Nucleus accumbens (tissue), 56 donors: Measurements from ENCODE around the gene NACC2.
"Not testable (repeated sequence)": the region's sequence is repeated elsewhere in the genome, so short reads cannot be mapped to it uniquely, and the experiment has no call there.

ENCODE experiments used
- DNase-seq, 56 donors: peaks; one replicate each; lab custom pipeline; 2025; lab: John Stamatoyannopoulos, UW

Gene NACC2

DNA sequence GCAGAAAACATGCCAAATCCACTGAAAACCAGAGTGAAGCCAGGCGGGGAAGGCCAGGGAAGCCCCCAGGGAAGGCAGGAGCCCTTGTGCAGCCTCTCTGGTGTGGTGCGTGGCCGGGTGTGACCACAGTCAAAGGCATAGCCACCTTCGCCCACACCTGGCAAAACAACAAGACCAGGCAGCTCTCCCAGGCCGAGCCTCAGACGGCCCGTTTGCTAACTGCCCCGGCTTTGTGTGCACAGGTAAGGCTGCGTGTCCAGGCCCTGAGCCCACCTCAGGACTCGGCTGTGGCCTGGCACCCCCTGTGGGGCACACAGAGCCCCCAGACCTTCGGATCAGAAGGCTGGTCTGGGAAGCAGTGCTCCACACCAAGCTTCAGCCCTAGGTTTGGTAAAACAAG is 17.5 kb upstream of the NACC2 start:
- DNase-seq = no peak

DNA sequence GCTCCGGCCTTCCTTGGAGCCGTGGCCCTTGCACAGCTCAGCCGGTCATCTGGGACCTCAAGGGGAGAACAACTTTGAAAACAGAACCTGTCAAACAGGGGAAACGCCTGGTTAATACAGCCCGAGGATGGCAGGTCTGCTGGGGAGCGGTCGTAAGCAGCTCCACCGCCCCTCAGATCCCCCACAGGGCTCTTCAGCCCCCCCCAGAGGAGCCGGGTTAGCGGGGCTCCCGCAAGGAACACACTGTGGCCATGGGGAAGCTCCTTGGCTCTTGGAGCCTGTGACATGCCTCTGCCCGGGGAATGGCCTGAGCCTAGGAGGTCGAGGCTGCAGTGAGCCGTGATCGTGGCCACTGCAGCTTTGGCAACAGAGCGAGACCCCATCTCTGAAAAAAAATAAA is 16.8 kb upstream of the NACC2 start:
- no peak for DNase-seq

DNA sequence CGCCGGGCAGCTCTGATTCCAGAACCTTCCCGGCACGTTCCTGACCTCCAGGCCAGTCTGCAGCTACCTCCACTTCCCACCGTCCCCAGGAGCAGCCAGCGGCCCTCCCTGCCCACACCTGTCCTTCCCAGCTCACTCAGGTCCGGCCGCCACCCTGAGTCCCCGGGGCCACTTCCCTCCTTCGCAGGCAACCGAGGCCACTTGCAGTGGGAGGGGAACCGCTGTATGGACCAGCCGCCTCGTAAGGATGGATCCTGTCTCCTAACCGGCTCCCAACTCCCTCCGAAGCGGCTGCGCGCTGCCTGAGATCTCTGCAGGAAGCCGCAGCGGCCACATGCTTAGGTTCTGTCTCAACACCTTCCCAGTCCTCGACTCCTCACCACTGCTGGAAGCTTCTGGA is 16.1 kb upstream of the NACC2 start:
- DNase-seq = no peak

GRCh38 chr9:136110082-136111061 is 15.3 kb upstream of the NACC2 start:
- DNase-seq = peak in 3 of 56 donors; percentile 22 to 29 (median 24)

GRCh38 chr9:136109351-136110081 is 14.4 kb upstream of the NACC2 start:
- peak in 55 of 56 donors; percentile 60 to 97 (median 89) for DNase-seq

DNA sequence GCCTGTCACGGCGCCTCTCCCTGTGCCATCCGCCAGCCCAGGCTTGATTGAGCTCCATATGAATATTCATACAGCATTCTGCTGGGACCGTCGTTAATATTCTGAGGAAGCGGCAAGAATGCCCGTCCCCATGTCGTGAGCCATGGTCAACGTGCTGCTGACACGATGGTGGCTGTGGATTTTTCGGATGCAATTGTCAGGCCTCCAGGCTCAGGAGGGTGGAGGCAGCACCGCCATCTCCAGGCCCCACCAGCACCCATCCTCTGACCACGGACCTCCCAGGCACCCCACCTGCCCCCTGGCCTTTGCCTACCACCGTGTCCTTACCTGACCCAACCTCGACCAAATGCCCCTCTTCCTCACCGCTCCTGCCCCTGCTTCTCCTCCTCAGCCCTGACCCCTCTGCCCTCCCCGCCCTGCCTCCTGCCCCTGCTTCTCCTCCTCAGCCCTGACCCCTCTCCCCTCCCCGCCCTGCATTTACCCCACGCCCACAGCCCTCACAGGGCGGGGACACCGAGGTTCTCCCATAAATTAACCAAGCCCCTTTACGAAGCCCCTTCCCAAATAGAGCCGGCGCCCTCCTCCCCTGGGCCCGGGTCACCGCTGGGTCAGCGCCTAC is 13.7 kb upstream of the NACC2 start:
- no peak for DNase-seq

DNA sequence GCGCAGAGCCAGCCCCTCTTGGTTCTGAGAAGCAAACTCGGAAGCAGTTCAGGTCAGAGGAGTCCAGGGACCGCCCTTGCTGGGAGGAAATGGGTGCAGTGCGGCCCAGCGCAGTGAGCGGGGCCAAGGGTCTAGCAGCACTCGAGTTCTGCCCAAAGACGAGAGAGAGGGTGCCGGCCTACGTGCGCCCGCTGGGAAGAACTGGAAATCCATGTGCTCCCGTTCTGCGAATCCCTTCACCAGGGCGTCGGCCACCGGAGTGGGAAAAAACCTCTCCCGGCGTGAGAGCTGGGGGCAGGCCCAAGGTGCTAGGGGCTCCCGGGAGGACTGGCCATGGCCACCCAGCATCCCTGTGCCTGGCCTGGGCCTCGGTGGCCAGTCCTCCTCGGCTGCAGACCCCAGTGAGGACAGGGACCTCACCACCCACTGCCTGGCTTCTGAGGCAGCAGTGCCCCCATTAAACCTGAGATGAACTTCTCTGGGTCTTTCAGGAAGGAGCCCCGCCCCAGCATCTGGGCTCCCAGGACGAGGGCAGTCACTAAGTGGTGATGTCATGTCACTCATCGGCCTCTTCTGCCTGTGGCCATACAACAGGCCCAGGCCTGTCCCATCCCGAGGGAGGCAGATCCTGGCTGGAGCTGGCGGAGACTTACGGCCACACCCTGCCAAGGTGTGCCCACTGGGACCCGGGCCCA is 13.0 kb upstream of the NACC2 start:
- no peak for DNase-seq

DNA sequence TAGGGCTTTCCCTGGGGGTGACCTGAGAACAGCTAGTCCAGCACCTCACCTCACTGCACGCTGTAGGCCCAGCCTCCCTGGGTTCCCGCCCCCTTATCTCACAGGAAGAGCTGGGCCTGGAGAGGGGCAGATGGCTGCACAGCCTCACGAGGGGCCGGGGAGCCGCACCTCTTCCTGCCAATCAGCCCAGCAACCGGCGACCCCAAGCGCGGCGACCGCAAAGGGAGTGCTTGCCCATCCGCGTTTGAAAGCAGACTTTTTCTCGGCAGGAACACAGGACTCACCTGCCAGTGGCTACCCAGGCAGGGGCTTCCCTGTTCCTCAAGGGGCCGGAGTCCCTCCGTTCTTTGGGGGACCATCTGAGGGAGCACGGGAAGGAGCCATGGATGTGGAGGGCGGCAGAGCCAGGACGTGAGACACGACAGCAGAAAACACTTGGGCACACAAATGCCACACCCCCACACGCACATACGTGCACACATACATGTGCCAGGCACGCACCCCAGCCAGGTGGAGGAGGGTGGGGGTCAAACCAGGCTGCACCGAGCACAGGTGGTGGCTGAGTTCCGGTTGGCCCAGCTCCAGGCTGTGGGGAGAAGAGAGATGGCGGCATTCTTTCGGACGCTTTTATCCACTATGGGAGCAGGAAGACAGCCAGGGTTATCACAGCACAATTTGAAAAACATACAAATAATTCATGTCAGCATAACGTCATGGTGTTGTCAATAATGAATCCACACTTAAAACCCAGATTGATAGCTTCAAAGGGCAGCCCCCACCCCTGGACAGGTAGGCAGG is 12.3 kb upstream of the NACC2 start:
- DNase-seq = no peak

DNA sequence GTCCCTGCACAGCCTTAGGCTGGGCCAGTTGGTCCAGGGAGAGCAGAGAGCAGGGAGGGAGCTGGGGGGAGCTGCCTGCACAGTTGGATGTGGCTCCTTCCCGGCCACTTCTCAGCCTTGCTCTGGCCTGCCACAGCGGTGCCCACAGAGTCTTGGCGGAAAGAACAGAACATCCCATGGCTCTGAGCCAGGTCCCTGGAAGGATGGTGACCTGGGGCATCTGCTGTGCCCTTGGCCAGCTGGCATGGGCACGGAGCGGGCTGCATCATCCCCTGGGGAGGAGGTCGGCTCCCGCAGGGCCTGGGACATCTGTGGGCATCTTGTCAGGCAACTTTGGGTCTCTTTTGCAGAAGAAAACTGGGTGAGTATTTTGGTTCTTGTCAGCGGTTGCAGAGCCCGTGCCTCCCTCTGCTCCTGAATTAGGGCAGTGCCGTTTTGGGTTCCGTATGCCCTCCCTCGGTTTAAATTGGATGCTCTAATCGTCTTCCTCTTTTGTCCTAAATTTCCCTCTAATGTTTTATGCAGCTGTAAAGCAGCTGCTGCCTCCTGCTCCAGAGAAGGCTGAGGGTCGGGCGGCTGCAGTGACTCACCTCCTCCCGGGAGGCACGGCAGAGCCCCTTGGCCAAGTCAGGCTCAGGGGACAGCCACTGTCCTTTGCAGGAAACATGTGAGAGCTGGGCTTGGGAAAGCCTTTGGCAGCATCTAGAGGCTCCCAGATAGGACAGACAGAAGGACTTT is 10.5 kb upstream of the NACC2 start:
- peak in 2 of 56 donors; percentile 16 to 32 for DNase-seq

DNA sequence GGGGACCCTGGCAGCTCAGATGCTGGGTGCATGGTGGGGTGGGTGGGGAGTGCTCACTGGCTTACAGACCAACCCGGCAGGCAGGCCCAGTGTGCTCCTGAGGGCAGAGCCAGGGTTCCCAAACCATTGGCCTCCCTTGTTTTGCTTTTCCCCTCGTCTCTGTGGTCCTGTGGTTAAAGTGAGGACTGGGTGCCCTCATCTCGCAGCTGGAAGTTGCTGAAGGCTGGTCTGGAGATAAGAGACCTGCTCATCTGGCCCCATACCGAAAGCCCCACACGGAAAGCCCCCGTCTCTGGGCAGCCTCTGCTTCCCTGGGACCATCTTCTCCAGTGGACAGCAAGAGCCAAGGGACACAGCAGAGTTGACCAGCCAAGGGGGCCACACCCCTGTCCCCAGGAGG is 9.8 kb upstream of the NACC2 start:
- no peak for DNase-seq

DNA sequence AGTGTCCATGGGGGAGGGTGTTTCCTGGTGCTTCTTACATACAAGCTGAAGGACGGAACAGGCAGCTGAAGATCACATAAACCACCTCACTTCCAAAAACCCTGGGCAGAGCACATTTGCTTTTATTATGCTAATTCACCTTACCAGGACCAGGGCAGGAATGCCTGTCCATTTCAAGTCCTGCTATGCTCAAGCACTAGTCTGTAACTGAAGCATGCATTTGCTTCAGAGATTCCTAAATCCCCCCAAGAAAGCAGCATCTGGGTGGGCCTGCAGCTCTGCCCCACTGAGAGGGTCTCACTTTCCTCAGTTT is 9.4 kb upstream of the NACC2 start:
- DNase-seq = no peak

- DNase-seq = no peak
Observed at GRCh38 chr9:136103651-136104487, 8.8 kb upstream of the NACC2 start.

GRCh38 chr9:136101615-136102074 is 6.6 kb upstream of the NACC2 start:
- not testable (repeated sequence) for DNase-seq

- no peak for DNase-seq
Observed at GRCh38 chr9:136100700-136101614, 5.9 kb upstream of the NACC2 start.

GRCh38 chr9:136099542-136099941 is 4.5 kb upstream of the NACC2 start:
- DNase-seq = no peak

DNA sequence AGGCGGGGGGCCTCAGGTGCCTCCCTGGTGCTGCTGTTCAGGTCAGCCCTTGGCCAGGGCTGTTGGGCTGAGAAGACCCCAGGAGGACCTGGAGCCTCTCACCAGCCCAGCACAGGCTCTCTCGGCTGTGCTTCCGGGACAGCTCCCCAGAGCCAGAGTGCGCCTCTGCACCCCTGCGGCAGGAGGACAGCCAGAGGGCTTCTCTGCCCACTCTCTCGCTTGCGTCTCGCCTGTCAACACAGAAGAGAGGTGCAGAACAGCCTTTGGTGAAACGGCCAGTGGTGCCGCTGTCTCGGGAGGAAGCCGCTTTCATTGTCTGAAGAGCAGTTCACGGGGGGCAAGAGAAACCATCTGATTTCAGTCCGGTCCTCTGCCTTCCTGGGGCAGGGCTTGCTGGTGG is 3.8 kb upstream of the NACC2 start:
- DNase-seq = no peak

- DNase-seq = no peak
Observed at GRCh38 chr9:136098210-136098609, 3.1 kb upstream of the NACC2 start.
